IgD-negative memory B cell (primary cell): ENCODE data around the gene XRCC5. TPM values are rescaled to one million over a fixed set of nuclear protein-coding genes. Genes with fewer than 3 reads are reported as not detected.

Experiments
- H3K27ac Mint-ChIP-seq, 3 donors: one replicate each; pipeline ENCODE4 v1.8.0; 2020 to 2022; ENCODE audit warnings: mild to moderate bottlenecking in 3 of 3, mixed read lengths in 3 of 3, moderate library complexity in 1 of 3
- H3K27me3 Mint-ChIP-seq: one replicate; pipeline ENCODE4 v1.8.0; 2021; ENCODE audit warnings: mixed read lengths
- H3K36me3 Mint-ChIP-seq: one replicate; pipeline ENCODE4 v1.8.0; 2020; ENCODE audit warnings: mild to moderate bottlenecking, mixed read lengths
- H3K4me1 Mint-ChIP-seq, 3 donors: one replicate each; pipeline ENCODE4 v1.8.0; 2020 to 2022; ENCODE audit warnings: mixed read lengths in 3 of 3, mild to moderate bottlenecking in 1 of 3
- H3K4me3 Mint-ChIP-seq, 4 donors: one replicate each; pipeline ENCODE4 v1.8.0; 2020 to 2022; ENCODE audit warnings: mild to moderate bottlenecking in 4 of 4, mixed read lengths in 4 of 4, moderate library complexity in 3 of 4
- H3K9me3 Mint-ChIP-seq, 3 donors: one replicate each; pipeline ENCODE4 v1.8.0; 2020 to 2021; ENCODE audit warnings: mixed read lengths in 3 of 3, mild to moderate bottlenecking in 1 of 3
- polyA plus RNA-seq: library from polyadenylated mRNA; unstranded; fragments of 300-500 nt; fragmentation: Illumina TruSeq; gene quantifications from one replicate; pipeline ENCODE4 v1.2.3, GENCODE V29; 2021

The XRCC5 gene
- polyA plus RNA-seq, 1 donor from 2014 or later: 234 TPM

GRCh38 chr2:216246766-216247165 lies 137.6 kb downstream of the XRCC5 start:
- Mint-ChIP-seq H3K4me3 (no peak overlapping the region), H3K27ac (no peak overlapping the region), H3K36me3 (no peaks in the 10 kb centered on the region), H3K4me1 (no peaks in the 10 kb centered on the region), H3K27me3 (no peaks in the 10 kb centered on the region), H3K9me3 (peaks cover 0 to 5% (median 3%) of the 10 kb centered on the region in 3 donors)

Other genes starting within 250 kb of the XRCC5 start
- 2.4 TPM for gene MREG, start 95.8 kb upstream of the XRCC5 start, polyA plus RNA-seq
- 18.6 TPM for gene PECR, start 27.5 kb upstream of the XRCC5 start, polyA plus RNA-seq
- 0.53 TPM for gene TMEM169, start 27.4 kb upstream of the XRCC5 start, polyA plus RNA-seq